GM23338 (cell line): ENCODE results near the gene DLL4.

Experiments used
- CREB1 ChIP-seq: fragments of 250-450 bp; sonication (Bioruptor Pico); IDR thresholded peaks from 2 replicates; pipeline ENCODE4 v1.5.0; 2020; ENCODE audit warnings: low read depth, mild to moderate bottlenecking, moderate library complexity
- POLR2AphosphoS5 ChIP-seq: IDR thresholded peaks from 2 replicates; pipeline ENCODE4 v1.6.1; 2016; ENCODE audit warnings: antibody characterized with exemption, low read depth
- ZNF331 ChIP-seq: fragments of 250-450 bp; sonication (Bioruptor Pico); IDR thresholded peaks from 2 replicates; pipeline ENCODE4 v1.5.0; 2020; ENCODE audit warnings: low read depth, mild to moderate bottlenecking, moderate library complexity
- TF ChIP-seq, protein P1 (sequence below), 2 experiments: fragments of 200-600 bp in 1 of 2; sonication (generic) in 1 of 2; conservative IDR thresholded peaks; 2 replicates each; pipeline versions ENCODE4 v1.5.1 to v1.6.1; 2016 to 2017; ENCODE audit warnings: antibody characterized with exemption in 2 of 2, low read depth in 2 of 2, mild to moderate bottlenecking in 2 of 2, moderate library complexity in 1 of 2

DNA sequence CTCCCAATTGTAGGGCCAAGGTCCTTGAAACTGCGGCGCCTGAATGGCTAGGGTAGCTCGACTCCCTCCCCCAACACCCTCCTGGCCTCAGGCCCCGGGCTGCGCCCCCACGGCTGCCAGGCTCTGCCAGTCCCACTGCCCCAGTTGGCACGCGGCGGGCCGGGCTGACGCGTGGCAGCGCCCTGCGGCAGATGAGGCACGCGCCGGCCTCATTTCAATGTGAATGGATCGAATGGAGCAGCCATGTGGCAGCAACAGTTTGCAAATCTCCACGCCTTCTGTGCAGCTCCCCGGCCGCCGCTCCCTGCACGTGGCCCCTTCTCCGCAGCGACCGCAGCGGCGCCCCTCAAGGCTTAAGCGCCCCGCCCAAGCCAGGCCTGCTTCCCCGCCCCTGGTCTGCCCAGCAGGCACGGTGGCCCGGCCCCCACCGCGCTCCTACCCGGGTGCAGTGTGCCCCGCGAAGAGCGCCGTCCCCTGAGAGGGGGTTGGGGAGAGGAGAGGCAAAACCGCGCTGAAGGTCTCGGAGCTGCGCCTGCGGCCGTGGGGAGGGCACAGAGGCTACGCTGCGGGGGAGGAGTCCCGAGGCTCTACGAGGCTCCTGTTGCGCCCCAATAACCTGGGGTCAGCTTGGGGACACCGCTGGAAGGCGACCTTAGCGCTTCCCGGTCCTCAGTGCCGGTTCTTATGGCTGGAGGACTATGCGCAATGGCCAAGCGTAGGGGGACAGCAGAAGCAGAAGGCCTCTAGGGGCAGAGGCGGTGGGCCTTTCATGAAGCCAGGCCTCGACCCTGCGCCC, 3.1 kb upstream of the DLL4 start:
- TF ChIP-seq, protein P1, sequence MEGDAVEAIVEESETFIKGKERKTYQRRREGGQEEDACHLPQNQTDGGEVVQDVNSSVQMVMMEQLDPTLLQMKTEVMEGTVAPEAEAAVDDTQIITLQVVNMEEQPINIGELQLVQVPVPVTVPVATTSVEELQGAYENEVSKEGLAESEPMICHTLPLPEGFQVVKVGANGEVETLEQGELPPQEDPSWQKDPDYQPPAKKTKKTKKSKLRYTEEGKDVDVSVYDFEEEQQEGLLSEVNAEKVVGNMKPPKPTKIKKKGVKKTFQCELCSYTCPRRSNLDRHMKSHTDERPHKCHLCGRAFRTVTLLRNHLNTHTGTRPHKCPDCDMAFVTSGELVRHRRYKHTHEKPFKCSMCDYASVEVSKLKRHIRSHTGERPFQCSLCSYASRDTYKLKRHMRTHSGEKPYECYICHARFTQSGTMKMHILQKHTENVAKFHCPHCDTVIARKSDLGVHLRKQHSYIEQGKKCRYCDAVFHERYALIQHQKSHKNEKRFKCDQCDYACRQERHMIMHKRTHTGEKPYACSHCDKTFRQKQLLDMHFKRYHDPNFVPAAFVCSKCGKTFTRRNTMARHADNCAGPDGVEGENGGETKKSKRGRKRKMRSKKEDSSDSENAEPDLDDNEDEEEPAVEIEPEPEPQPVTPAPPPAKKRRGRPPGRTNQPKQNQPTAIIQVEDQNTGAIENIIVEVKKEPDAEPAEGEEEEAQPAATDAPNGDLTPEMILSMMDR (conservative IDR thresholded peaks at IDR 0.05; ENCODE audit: low read depth in 2 of 2), result 0 out of 4 replicates have a peak, but pooled peaks of 1 of the 2 experiments have one; percentile 0
- no peak for TF ChIP-seq ZNF331
- no peak for TF ChIP-seq CREB1 (CRISPR knock-in tag)
- TF ChIP-seq POLR2AphosphoS5, result no peak
